Keratinocyte (primary cell): Measurements from ENCODE around the gene TMEM39B. TPM values are rescaled to one million over a fixed set of nuclear protein-coding genes. Genes with fewer than 3 reads are reported as not detected.
A peak's percentile ranks its signal among the peaks of the same experiment; 100 is the strongest.

Experiments used
- DNase-seq: peaks from one replicate; pipeline ENCODE4 v3.0.0-alpha.2; 2011; ENCODE audit warnings: low read depth, missing footprints, low spot score
- FAIRE-seq: peaks from 2 replicates; lab custom pipeline; 2011; peaks lifted over from hg19 to GRCh38; lab: Jason Lieb, UNC
- H2AFZ ChIP-seq: 2 replicates; pipeline ENCODE4 v1.6.0; 2012; ENCODE audit warnings: low read length, control low read depth, inconsistent platforms; ENCODE audit not compliant: control insufficient read depth
- H3K27ac ChIP-seq: 2 replicates; pipeline ENCODE4 v1.5.1; 2011; ENCODE audit warnings: low read length; ENCODE audit not compliant: control insufficient read depth, insufficient read depth
- H3K27me3 ChIP-seq: 3 replicates; pipeline ENCODE4 v1.6.0; 2011; ENCODE audit warnings: low read length; ENCODE audit not compliant: control insufficient read depth, insufficient read depth; ENCODE audit errors: extremely low read depth
- H3K36me3 ChIP-seq, 2 experiments: 2 replicates in 1 of 2; 3 replicates in 1 of 2; pipeline ENCODE4 v1.5.1; 2011; ENCODE audit warnings: low read length in 2 of 2, mild to moderate bottlenecking in 1 of 2; ENCODE audit not compliant: control insufficient read depth in 2 of 2, insufficient read depth in 2 of 2; ENCODE audit errors: extremely low read depth in 1 of 2
- H3K4me1 ChIP-seq: 3 replicates; pipeline ENCODE4 v1.5.1; 2011; ENCODE audit warnings: low read length; ENCODE audit not compliant: control insufficient read depth, insufficient read depth; ENCODE audit errors: extremely low read depth
- H3K4me2 ChIP-seq: 3 replicates; pipeline ENCODE4 v1.6.0; 2011; ENCODE audit warnings: low read depth, low read length; ENCODE audit not compliant: control insufficient read depth, insufficient read depth; ENCODE audit errors: extremely low read depth
- H3K4me3 ChIP-seq, 3 experiments: fragments of 200-600 bp in 1 of 3; sonication (generic) in 1 of 3; 2 replicates in 2 of 3; 3 replicates in 1 of 3; pipeline ENCODE4 v1.5.1; 2011 to 2016; ENCODE audit warnings: low read length in 3 of 3, mild to moderate bottlenecking in 3 of 3, control low read depth in 2 of 3, inconsistent platforms in 1 of 3, low read depth in 1 of 3, mixed read lengths in 1 of 3, mixed run types in 1 of 3, moderate library complexity in 1 of 3; ENCODE audit not compliant: control insufficient read depth in 2 of 3, insufficient read depth in 2 of 3; ENCODE audit errors: extremely low read depth in 1 of 3
- H3K79me2 ChIP-seq: 2 replicates; pipeline ENCODE4 v1.6.0; 2012; ENCODE audit warnings: low read length; ENCODE audit not compliant: control insufficient read depth, insufficient read depth
- H3K9ac ChIP-seq: 3 replicates; pipeline ENCODE4 v1.6.0; 2011; ENCODE audit warnings: low read length; ENCODE audit not compliant: control insufficient read depth, insufficient read depth; ENCODE audit errors: extremely low read depth
- H3K9me1 ChIP-seq: 3 replicates; pipeline ENCODE4 v1.6.0; 2011; ENCODE audit warnings: low read length; ENCODE audit not compliant: control insufficient read depth, insufficient read depth; ENCODE audit errors: extremely low read depth
- H3K9me3 ChIP-seq: 2 replicates; pipeline ENCODE4 v1.5.1; 2012; ENCODE audit warnings: low read depth, low read length; ENCODE audit not compliant: control insufficient read depth
- H4K20me1 ChIP-seq: 3 replicates; pipeline ENCODE4 v1.6.0; 2011; ENCODE audit warnings: low read length; ENCODE audit not compliant: control insufficient read depth, insufficient read depth; ENCODE audit errors: extremely low read depth
- EZH2 ChIP-seq: IDR thresholded peaks from one replicate; pipeline ENCODE4 v1.6.1; 2012; ENCODE audit warnings: inconsistent platforms, mild to moderate bottlenecking, low read length, moderate library complexity
- dilution Hi-C: fragments of 300-500 bp; cut with MboI; formaldehyde crosslinking; loops from one replicate; pipeline ENCODE4 v1.7.0; 2020; ENCODE audit warnings: low sequenced_read_pairs; ENCODE audit not compliant: extremely low pct_ligation_motif_present
- polyA plus RNA-seq, 5 experiments: library from polyadenylated mRNA; depleted of rRNA in 3 of 5; stranded (reverse) in 3 of 5; stranded (forward) in 1 of 5; unstranded in 1 of 5; fragments of >200 nt; gene quantifications; 1 replicate in 1 of 5; 2 replicates in 3 of 5; 3 replicates in 1 of 5; pipeline versions ENCODE4 v1.2.1 to v1.2.3, GENCODE V29; 2011 to 2012; ENCODE audit warnings: missing spikeins in 2 of 5, low read depth in 1 of 5, low replicate concordance in 1 of 5
- TF ChIP-seq, protein P1 (sequence below), 3 experiments: IDR thresholded peaks in 1 of 3; conservative IDR thresholded peaks in 1 of 3; optimal IDR thresholded peaks in 1 of 3; 2 replicates in 2 of 3; 3 replicates in 1 of 3; pipeline versions ENCODE3 to v1.5.1; 2011; ENCODE audit warnings: low read length in 3 of 3, mild to moderate bottlenecking in 3 of 3, moderate library complexity in 2 of 3, control low read depth in 1 of 3, inconsistent platforms in 1 of 3; ENCODE audit not compliant: insufficient read depth in 2 of 3; ENCODE audit errors: extremely low read depth in 1 of 3

The TMEM39B gene
- polyA plus RNA-seq, 1 donor (not counting 4 experiments of a cell fraction or from before 2014, with no cell fraction given): 6.8 TPM

DNA sequence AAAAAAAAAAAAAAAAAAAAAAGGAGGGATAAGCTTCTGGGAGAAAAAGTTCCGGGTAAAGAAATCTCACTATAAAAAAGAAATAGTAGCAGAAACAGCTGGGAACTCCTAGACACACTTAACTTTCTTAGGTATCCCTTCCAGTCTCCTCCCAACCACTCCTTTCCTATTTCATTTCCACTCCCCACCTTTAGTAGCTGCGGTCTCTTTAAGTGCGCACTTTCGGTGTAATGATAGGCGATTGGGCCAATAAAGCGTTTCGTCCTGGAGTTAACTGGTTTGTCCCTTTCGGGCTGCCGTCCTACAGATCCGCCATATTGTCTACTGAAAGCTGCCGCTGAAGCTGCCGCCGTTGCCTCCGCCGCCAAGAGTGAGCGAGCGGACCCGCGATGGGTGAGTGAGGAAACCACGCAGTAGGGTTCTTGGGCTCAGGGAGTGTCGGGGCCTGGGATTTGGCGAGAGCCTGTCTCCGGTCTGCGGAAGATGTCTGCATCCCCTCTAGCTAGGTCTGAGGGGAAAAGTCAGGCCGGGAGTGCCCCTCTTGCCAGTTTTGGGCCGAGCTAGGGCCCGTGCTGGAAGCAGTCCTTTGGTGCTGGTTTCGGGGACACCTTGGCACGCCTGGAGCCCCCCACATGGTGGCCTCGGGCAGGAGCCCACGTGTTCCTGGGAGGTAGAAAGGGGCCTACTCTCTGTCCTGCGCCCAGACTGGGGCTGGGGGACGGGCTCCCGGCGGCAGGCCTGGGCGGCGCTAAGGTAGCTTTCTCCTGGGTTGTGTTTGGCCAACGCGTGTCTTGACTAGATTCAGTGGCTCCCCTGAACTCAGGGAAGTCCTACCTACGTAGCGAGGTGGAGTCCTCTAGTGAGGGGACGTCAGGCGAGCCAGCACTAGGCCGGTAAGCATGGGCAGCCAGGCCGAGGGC is 35.3 kb downstream of the TMEM39B start, which contains the start of gene KPNA6:
KPNA6 (plus strand) TSS at position 315 of the 920 bp plus-strand sequence; CDS start at position 390, 75 bp downstream.
- H3K4me3 ChIP-seq: peak within 1 kb of the TSS; percentile 79 to 97 (median 97)
- peak; percentile 70 for DNase-seq
- dilution Hi-C loops: no loop called here

DNA sequence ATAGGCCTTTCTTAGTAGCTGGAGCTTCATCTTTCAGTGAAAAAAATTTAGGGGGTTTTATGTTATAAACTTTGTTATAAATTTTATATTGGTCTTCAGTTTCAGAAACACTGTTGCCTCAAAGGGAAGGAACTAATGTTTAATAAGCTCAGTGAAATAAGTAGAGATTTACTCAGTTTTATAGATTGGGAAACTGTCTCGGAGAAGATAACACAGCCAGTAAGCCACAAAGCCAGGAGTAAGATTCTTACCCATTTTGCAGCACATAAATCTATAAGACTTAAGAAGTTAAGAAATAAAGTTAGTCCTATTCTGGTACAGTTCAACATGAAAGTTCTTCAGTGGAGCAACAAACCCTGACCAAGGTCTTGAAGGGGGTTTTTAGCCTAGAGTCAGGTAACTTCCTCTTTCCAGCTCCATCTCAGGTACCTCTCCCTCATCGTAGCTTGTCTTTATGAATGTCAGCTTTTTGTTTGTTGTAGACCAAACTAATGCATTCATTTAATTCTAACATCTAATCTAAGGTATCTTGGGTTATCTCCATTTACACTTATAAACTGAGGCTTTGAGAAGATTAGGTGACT is 38.4 kb downstream of the TMEM39B start:
- dilution Hi-C loops: no loop called here
- Histone ChIP-seq H3K4me2 (peak overlapping the region; percentile 71), H3K4me1 (peaks cover 16% of the 10 kb centered on the region), H3K4me3 (peak overlapping the region in 1 of 3 experiments; percentile 0), H3K9me3 (no peaks in the 10 kb centered on the region), H3K9me1 (peaks cover 8% of the 10 kb centered on the region), H3K36me3 (peaks cover 0 to 4% of the 10 kb centered on the region in 2 experiments), H3K9ac (no peak overlapping the region), H3K79me2 (peaks cover 79% of the 10 kb centered on the region), H3K27me3 (no peaks in the 10 kb centered on the region), H4K20me1 (peaks cover 8% of the 10 kb centered on the region), H3K27ac (peak overlapping the region; percentile 30), H2AFZ (no peak overlapping the region)
- TF ChIP-seq, protein P1, sequence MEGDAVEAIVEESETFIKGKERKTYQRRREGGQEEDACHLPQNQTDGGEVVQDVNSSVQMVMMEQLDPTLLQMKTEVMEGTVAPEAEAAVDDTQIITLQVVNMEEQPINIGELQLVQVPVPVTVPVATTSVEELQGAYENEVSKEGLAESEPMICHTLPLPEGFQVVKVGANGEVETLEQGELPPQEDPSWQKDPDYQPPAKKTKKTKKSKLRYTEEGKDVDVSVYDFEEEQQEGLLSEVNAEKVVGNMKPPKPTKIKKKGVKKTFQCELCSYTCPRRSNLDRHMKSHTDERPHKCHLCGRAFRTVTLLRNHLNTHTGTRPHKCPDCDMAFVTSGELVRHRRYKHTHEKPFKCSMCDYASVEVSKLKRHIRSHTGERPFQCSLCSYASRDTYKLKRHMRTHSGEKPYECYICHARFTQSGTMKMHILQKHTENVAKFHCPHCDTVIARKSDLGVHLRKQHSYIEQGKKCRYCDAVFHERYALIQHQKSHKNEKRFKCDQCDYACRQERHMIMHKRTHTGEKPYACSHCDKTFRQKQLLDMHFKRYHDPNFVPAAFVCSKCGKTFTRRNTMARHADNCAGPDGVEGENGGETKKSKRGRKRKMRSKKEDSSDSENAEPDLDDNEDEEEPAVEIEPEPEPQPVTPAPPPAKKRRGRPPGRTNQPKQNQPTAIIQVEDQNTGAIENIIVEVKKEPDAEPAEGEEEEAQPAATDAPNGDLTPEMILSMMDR (optimal IDR thresholded peaks at IDR 0.05 in 1 of 3, IDR thresholded peaks at IDR 0.05 in 1 of 3, conservative IDR thresholded peaks at IDR 0.05 in 1 of 3; ENCODE audit: extremely low read depth in 1 of 3, insufficient read depth in 2 of 3, low read length in 3 of 3): no peak
- no peak for TF ChIP-seq EZH2
- FAIRE-seq (no peak), DNase-seq (no peak)

More for the DNA sequence above, 35.3 kb downstream of the TMEM39B start, which contains the start of gene KPNA6:
- Histone ChIP-seq H3K9me1 (peaks cover 8% of the 10 kb centered on the region), H3K4me1 (peaks cover 16% of the 10 kb centered on the region), H3K9ac (peak within 1 kb of the TSS; percentile 97), H3K27ac (peak within 1 kb of the TSS; percentile 93), H3K36me3 (peaks cover 0 to 2% of the 10 kb centered on the region in 2 experiments), H4K20me1 (peaks cover 8% of the 10 kb centered on the region), H3K4me2 (peak within 1 kb of the TSS; percentile 89), H2AFZ (peak within 1 kb of the TSS; percentile 78), H3K27me3 (no peaks in the 10 kb centered on the region), H3K79me2 (peaks cover 49% of the 10 kb centered on the region), H3K9me3 (no peaks in the 10 kb centered on the region)
- no peak for TF ChIP-seq EZH2
- TF ChIP-seq, protein P1 (optimal IDR thresholded peaks at IDR 0.05 in 1 of 3, IDR thresholded peaks at IDR 0.05 in 1 of 3, conservative IDR thresholded peaks at IDR 0.05 in 1 of 3; ENCODE audit: extremely low read depth in 1 of 3, insufficient read depth in 2 of 3, low read length in 3 of 3): peak in 1 of 3 experiments; percentile 13
- no peak for FAIRE-seq
